WTC11 (cell line): ENCODE measurements around the gene NR2F6. TPM values are rescaled to one million over a fixed set of nuclear protein-coding genes. Genes with fewer than 3 reads are reported as not detected.
"Not testable (repeated sequence)": the region's sequence is repeated elsewhere in the genome, so short reads cannot be mapped to it uniquely, and the experiment has no call there.

Source experiments
- ATAC-seq: fragments of 200-7000 bp; cut with Tn5 transposase; 2 replicates; pipeline ENCODE4 v1.10.0; 2021; ENCODE audit warnings: mild to moderate bottlenecking, moderate library complexity
- CTCF ChIA-PET: fragments of 300-600 bp; sonication (Branson Sonifier 250); formaldehyde crosslinking; loops from one replicate; lab custom pipeline; 2021; ENCODE audit warnings: antibody characterized with exemption; lab: Charles Lee
- POLR2A ChIA-PET: fragments of 350-600 bp; sonication (Branson Sonifier 250); formaldehyde crosslinking; loops from one replicate; lab custom pipeline; 2021; ENCODE audit warnings: antibody characterized with exemption; lab: Charles Lee
- DNase-seq: peaks from one replicate; pipeline ENCODE4 v3.0.0; 2021; ENCODE audit warnings: low spot score
- H3K27ac Mint-ChIP-seq: 2 replicates; pipeline ENCODE4 v1.8.0; 2021; ENCODE audit warnings: mixed read lengths
- H3K27me3 Mint-ChIP-seq: 2 replicates; pipeline ENCODE4 v1.8.0; 2021; ENCODE audit warnings: low read depth, mild to moderate bottlenecking, moderate library complexity, mixed read lengths
- H3K36me3 Mint-ChIP-seq: 2 replicates; pipeline ENCODE4 v1.8.0; 2021; ENCODE audit warnings: mixed read lengths
- H3K4me1 Mint-ChIP-seq: 2 replicates; pipeline ENCODE4 v1.8.0; 2022; ENCODE audit warnings: mixed read lengths
- H3K4me3 Mint-ChIP-seq: 2 replicates; pipeline ENCODE4 v1.8.0; 2021; ENCODE audit warnings: mild to moderate bottlenecking, moderate library complexity, mixed read lengths
- H3K9me3 Mint-ChIP-seq: 2 replicates; pipeline ENCODE4 v1.8.0; 2021; ENCODE audit warnings: mixed read lengths
- CREB1 ChIP-seq: sonication (generic); formaldehyde crosslinking; IDR thresholded peaks from 2 replicates; pipeline ENCODE4 v1.8.0; 2023; ENCODE audit warnings: mild to moderate bottlenecking, missing genetic modification reagents
- CREM ChIP-seq: sonication (generic); formaldehyde crosslinking; IDR thresholded peaks from 2 replicates; pipeline ENCODE4 v1.8.1; 2022; ENCODE audit warnings: mild to moderate bottlenecking, missing genetic modification reagents, moderate library complexity
- ESRRA ChIP-seq: sonication (generic); formaldehyde crosslinking; IDR thresholded peaks from 2 replicates; pipeline ENCODE4 v1.8.1; 2022; ENCODE audit warnings: mild to moderate bottlenecking, missing genetic modification reagents, borderline replicate concordance
- GRHL2 ChIP-seq: fragments of 250-450 bp; sonication (Bioruptor Pico); IDR thresholded peaks from 2 replicates; pipeline ENCODE4 v1.8.0; 2022; ENCODE audit warnings: mild to moderate bottlenecking, moderate library complexity; ENCODE audit not compliant: insufficient replicate concordance, severe bottlenecking
- GTF2I ChIP-seq: fragments of 250-450 bp; sonication (Bioruptor Pico); conservative IDR thresholded peaks from 2 replicates; pipeline ENCODE4 v1.4.0; 2021; ENCODE audit warnings: mild to moderate bottlenecking
- JUN ChIP-seq: sonication (generic); formaldehyde crosslinking; IDR thresholded peaks from 2 replicates; pipeline ENCODE4 v1.8.0; 2023; ENCODE audit warnings: mild to moderate bottlenecking, missing genetic modification reagents
- NR3C1 ChIP-seq: sonication (generic); formaldehyde crosslinking; conservative IDR thresholded peaks from 2 replicates; pipeline ENCODE4 v1.8.1; 2023; ENCODE audit warnings: low read depth, mild to moderate bottlenecking, missing genetic modification reagents
- TCF7 ChIP-seq: sonication (generic); formaldehyde crosslinking; IDR thresholded peaks from 2 replicates; pipeline ENCODE4 v1.8.0; 2022; ENCODE audit warnings: mild to moderate bottlenecking, low read depth, missing genetic modification reagents, moderate library complexity
- TP53 ChIP-seq: sonication (generic); formaldehyde crosslinking; IDR thresholded peaks from 2 replicates; pipeline ENCODE4 v1.8.1; 2023; ENCODE audit warnings: mild to moderate bottlenecking, missing genetic modification reagents
- ZNF263 ChIP-seq: sonication (generic); formaldehyde crosslinking; IDR thresholded peaks from 2 replicates; pipeline ENCODE4 v1.8.1; 2022; ENCODE audit warnings: low read depth, mild to moderate bottlenecking, moderate library complexity, missing genetic modification reagents
- ZNF396 ChIP-seq: fragments of 250-450 bp; sonication (Bioruptor Pico); IDR thresholded peaks from 2 replicates; pipeline ENCODE4 v1.8.0; 2021; ENCODE audit warnings: mild to moderate bottlenecking, moderate library complexity, borderline replicate concordance
- total RNA-seq: library from RNA; stranded (reverse); gene quantifications from 3 replicates; pipeline ENCODE4 v1.2.3, GENCODE V29; 2021
- TF ChIP-seq, protein P1 (sequence below): sonication (generic); formaldehyde crosslinking; conservative IDR thresholded peaks from 2 replicates; pipeline ENCODE4 v1.8.1; 2023; ENCODE audit warnings: mild to moderate bottlenecking, low read depth, missing genetic modification reagents, moderate library complexity
- TF ChIP-seq, protein P2 (sequence below): fragments of 250-450 bp; sonication (Bioruptor Pico); conservative IDR thresholded peaks from 2 replicates; pipeline ENCODE4 v1.9.0; 2021; ENCODE audit warnings: mild to moderate bottlenecking
- TF ChIP-seq, protein P3 (sequence below): sonication (generic); formaldehyde crosslinking; IDR thresholded peaks from 2 replicates; pipeline ENCODE4 v1.8.1; 2022; ENCODE audit warnings: low read depth, missing genetic modification reagents, borderline replicate concordance
- TF ChIP-seq, protein P4 (sequence below): fragments of 250-450 bp; sonication (Bioruptor Pico); IDR thresholded peaks from 2 replicates; pipeline ENCODE4 v1.9.0; 2021; ENCODE audit warnings: mild to moderate bottlenecking
- TF ChIP-seq, protein P5 (sequence below): sonication (generic); formaldehyde crosslinking; IDR thresholded peaks from 2 replicates; pipeline ENCODE4 v1.8.1; 2022; ENCODE audit warnings: mild to moderate bottlenecking, missing genetic modification reagents, moderate library complexity, borderline replicate concordance
- TF ChIP-seq, protein P6 (sequence below): sonication (generic); formaldehyde crosslinking; IDR thresholded peaks from 2 replicates; pipeline ENCODE4 v1.8.1; 2023; ENCODE audit warnings: mild to moderate bottlenecking, missing genetic modification reagents, moderate library complexity
- TF ChIP-seq, protein P7 (sequence below): sonication (generic); formaldehyde crosslinking; IDR thresholded peaks from 2 replicates; pipeline ENCODE4 v1.8.0; 2022; ENCODE audit warnings: mild to moderate bottlenecking, missing genetic modification reagents

Gene NR2F6
- total RNA-seq, 1 experiment from 2014 or later: 145 TPM

DNA sequence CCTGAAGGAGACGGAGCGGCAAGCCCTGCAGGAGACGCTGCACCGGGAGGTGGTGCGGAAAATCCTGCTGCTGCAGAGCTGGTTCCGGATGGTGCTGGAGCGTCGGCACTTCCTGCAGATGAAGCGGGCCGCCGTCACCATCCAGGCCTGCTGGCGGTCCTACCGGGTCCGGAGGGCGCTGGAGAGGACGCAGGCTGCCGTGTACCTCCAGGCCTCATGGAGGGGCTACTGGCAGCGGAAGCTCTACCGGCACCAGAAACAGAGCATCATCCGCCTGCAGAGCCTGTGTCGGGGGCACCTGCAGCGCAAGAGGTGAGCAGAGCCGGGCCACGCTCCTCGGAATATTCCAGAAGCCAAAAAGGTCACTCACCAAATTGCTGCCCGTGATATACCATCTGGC is 53.0 kb downstream of the NR2F6 start (continued):
- TF ChIP-seq, protein P1, sequence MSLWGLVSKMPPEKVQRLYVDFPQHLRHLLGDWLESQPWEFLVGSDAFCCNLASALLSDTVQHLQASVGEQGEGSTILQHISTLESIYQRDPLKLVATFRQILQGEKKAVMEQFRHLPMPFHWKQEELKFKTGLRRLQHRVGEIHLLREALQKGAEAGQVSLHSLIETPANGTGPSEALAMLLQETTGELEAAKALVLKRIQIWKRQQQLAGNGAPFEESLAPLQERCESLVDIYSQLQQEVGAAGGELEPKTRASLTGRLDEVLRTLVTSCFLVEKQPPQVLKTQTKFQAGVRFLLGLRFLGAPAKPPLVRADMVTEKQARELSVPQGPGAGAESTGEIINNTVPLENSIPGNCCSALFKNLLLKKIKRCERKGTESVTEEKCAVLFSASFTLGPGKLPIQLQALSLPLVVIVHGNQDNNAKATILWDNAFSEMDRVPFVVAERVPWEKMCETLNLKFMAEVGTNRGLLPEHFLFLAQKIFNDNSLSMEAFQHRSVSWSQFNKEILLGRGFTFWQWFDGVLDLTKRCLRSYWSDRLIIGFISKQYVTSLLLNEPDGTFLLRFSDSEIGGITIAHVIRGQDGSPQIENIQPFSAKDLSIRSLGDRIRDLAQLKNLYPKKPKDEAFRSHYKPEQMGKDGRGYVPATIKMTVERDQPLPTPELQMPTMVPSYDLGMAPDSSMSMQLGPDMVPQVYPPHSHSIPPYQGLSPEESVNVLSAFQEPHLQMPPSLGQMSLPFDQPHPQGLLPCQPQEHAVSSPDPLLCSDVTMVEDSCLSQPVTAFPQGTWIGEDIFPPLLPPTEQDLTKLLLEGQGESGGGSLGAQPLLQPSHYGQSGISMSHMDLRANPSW: no peak
- TF ChIP-seq NR3C1 (CRISPR knock-in tag) (no peak), ZNF396 (CRISPR knock-in tag) (no peak), CREM (CRISPR knock-in tag) (no peak)

DNA sequence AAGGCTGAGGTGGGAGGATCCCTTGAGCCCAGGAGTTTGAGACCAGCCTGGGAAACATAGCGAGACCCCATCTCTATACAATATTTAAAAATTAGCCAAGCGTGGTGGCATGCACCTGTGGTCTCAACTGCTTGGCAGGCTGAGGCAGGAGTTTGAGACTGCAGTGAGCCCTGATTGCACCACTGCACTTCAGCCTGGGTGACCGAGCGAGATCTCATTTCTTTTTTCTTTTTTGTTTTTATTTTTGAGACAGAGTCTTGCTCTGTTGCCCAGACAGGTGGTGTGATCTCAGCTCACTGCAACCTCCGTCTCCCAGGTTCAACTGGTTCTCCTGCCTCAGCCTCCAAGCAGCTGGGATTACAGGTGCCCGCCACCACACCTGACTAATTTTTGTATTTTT is 54.0 kb downstream of the NR2F6 start:
- ATAC-seq, H3K9me3 Mint-ChIP-seq, CTCF ChIA-PET, H3K4me1 Mint-ChIP-seq, POLR2A ChIA-PET, H3K4me3 Mint-ChIP-seq, H3K27me3 Mint-ChIP-seq, H3K27ac Mint-ChIP-seq, DNase-seq: not testable (repeated sequence)
- H3K36me3 Mint-ChIP-seq: peaks cover 27% of the 10 kb centered on the region

DNA sequence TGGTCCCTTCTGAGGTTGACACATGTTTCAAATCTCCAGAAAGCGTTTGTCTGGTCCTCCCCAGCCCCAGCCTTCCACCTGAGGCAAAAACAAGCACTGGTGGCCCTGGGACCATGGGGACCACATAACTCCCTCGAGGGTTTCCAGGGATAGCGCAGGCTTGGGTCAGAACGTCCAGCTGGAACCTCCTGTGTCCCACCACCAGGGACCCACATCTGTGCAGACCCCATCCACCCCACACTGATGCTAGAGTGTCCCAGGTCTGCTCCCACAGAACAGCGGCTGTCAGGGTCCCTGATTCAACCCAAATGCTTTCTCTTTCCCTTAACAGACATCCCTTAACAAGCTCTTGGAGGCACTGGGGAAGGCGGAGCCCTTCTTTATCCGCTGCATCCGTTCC is 60.1 kb downstream of the NR2F6 start:
- no peak overlapping the region for H3K27ac Mint-ChIP-seq
- H3K4me3 Mint-ChIP-seq: no peak overlapping the region
- no peaks in the 10 kb centered on the region for H3K9me3 Mint-ChIP-seq
- peaks cover 12% of the 10 kb centered on the region for H3K4me1 Mint-ChIP-seq
- ChIA-PET CTCF (interaction anchor here (0.6 to 0.7 kb wide), 2 partner anchors 66 to 89 kb away, joined by 3 to 4 read pairs; no protein-coding TSS in a partner anchor), POLR2A (no interaction called here)
- no peaks in the 10 kb centered on the region for H3K27me3 Mint-ChIP-seq
- ATAC-seq (no peak), DNase-seq (no peak)
- H3K36me3 Mint-ChIP-seq: peaks cover 20% of the 10 kb centered on the region
- no peak for TF ChIP-seq ESRRA (CRISPR knock-in tag)
- TF ChIP-seq GRHL2: no peak
- TF ChIP-seq TP53: no peak
- TF ChIP-seq GTF2I: no peak
- TF ChIP-seq, protein P2, sequence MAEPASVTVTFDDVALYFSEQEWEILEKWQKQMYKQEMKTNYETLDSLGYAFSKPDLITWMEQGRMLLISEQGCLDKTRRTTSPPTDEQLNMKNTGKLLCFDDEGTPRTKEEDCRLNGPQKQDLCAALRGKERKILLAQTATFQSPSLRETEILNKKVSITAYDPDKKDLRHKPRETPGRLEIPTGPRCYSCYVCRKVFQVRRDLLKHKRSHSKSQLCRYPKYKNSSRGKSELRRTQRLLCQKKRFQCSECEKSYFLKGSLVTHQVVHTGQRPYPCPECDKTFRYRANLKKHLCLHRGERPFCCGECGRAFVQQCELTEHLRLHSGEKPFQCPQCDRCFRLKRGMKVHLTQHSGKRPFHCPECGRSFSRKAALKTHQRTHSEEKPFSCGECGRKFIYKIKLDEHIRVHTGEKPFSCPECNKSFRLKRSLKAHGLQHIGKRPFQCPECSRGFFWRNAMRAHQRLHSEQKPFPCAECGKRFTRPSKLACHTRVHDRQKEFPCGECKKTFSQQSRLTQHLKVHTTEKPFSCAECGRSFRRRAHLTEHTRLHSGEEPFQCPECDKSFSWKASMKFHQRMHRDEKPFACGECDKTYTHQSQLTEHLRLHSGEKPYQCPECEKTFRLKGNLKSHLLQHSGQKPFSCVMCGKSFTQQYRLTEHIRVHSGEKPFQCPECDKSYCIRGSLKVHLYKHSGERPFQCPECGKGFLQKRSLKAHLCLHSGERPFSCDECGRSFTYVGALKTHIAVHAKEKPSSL (CRISPR knock-in tag): no peak
- TF ChIP-seq, protein P3, sequence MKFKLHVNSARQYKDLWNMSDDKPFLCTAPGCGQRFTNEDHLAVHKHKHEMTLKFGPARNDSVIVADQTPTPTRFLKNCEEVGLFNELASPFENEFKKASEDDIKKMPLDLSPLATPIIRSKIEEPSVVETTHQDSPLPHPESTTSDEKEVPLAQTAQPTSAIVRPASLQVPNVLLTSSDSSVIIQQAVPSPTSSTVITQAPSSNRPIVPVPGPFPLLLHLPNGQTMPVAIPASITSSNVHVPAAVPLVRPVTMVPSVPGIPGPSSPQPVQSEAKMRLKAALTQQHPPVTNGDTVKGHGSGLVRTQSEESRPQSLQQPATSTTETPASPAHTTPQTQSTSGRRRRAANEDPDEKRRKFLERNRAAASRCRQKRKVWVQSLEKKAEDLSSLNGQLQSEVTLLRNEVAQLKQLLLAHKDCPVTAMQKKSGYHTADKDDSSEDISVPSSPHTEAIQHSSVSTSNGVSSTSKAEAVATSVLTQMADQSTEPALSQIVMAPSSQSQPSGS: no peak
- TF ChIP-seq, protein P4, sequence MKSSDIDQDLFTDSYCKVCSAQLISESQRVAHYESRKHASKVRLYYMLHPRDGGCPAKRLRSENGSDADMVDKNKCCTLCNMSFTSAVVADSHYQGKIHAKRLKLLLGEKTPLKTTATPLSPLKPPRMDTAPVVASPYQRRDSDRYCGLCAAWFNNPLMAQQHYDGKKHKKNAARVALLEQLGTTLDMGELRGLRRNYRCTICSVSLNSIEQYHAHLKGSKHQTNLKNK (CRISPR knock-in tag): no peak
- TF ChIP-seq, protein P5, sequence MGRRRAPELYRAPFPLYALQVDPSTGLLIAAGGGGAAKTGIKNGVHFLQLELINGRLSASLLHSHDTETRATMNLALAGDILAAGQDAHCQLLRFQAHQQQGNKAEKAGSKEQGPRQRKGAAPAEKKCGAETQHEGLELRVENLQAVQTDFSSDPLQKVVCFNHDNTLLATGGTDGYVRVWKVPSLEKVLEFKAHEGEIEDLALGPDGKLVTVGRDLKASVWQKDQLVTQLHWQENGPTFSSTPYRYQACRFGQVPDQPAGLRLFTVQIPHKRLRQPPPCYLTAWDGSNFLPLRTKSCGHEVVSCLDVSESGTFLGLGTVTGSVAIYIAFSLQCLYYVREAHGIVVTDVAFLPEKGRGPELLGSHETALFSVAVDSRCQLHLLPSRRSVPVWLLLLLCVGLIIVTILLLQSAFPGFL (CRISPR knock-in tag): no peak
- no peak for TF ChIP-seq JUN (CRISPR knock-in tag)
- TF ChIP-seq, protein P1: no peak
- TF ChIP-seq, protein P6, sequence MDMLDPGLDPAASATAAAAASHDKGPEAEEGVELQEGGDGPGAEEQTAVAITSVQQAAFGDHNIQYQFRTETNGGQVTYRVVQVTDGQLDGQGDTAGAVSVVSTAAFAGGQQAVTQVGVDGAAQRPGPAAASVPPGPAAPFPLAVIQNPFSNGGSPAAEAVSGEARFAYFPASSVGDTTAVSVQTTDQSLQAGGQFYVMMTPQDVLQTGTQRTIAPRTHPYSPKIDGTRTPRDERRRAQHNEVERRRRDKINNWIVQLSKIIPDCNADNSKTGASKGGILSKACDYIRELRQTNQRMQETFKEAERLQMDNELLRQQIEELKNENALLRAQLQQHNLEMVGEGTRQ: no peak
- no peak for TF ChIP-seq TCF7 (CRISPR knock-in tag)
- no peak for TF ChIP-seq ZNF396 (CRISPR knock-in tag)
- no peak for TF ChIP-seq CREM (CRISPR knock-in tag)
- TF ChIP-seq, protein P7, sequence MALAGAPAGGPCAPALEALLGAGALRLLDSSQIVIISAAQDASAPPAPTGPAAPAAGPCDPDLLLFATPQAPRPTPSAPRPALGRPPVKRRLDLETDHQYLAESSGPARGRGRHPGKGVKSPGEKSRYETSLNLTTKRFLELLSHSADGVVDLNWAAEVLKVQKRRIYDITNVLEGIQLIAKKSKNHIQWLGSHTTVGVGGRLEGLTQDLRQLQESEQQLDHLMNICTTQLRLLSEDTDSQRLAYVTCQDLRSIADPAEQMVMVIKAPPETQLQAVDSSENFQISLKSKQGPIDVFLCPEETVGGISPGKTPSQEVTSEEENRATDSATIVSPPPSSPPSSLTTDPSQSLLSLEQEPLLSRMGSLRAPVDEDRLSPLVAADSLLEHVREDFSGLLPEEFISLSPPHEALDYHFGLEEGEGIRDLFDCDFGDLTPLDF (CRISPR knock-in tag): no peak
- TF ChIP-seq CREB1: no peak
- TF ChIP-seq ZNF263 (CRISPR knock-in tag): no peak
